RKO (cell line): ENCODE measurements around the gene AGXT.
A peak's percentile ranks its signal among the peaks of the same experiment; 100 is the strongest.

Experiments
- DNase-seq: peaks from one replicate; pipeline ENCODE4 v3.0.0-alpha.2; 2016; ENCODE audit warnings: low spot score

Gene AGXT

GRCh38 chr2:240868286-240869108 is at the start of gene AGXT:
Gene AGXT, plus strand, starts transcription at chr2:240868824. Its CDS starts 42 bp downstream, at chr2:240868866.
- DNase-seq: no peak

GRCh38 chr2:240819126-240819857 is 49.3 kb upstream of the AGXT start:
- DNase-seq: no peak

GRCh38 chr2:240819858-240820606 is 48.6 kb upstream of the AGXT start, which contains the start of gene KIF1A:
Gene KIF1A, minus strand, starts transcription at chr2:240820219. Its CDS starts 22,467 bp downstream, at chr2:240797752.
- DNase-seq: no peak

GRCh38 chr2:240820607-240821428 is 47.8 kb upstream of the AGXT start:
- no peak for DNase-seq

- no peak for DNase-seq
Observed at GRCh38 chr2:240821429-240821778, 47.2 kb upstream of the AGXT start.

GRCh38 chr2:240822280-240822847 is 46.3 kb upstream of the AGXT start:
- DNase-seq: no peak

GRCh38 chr2:240823449-240824336 is 44.9 kb upstream of the AGXT start:
- DNase-seq: no peak

GRCh38 chr2:240825476-240825875 is 43.1 kb upstream of the AGXT start:
- no peak for DNase-seq

- no peak for DNase-seq
Observed at GRCh38 chr2:240831594-240832204, 36.9 kb upstream of the AGXT start.

GRCh38 chr2:240832205-240832727 is 36.4 kb upstream of the AGXT start:
- DNase-seq: no peak

GRCh38 chr2:240832921-240833494 is 35.6 kb upstream of the AGXT start:
- no peak for DNase-seq

GRCh38 chr2:240833724-240834285 is 34.8 kb upstream of the AGXT start:
- DNase-seq: no peak

GRCh38 chr2:240834377-240834975 is 34.1 kb upstream of the AGXT start:
- no peak for DNase-seq

GRCh38 chr2:240835528-240835927 is 33.1 kb upstream of the AGXT start:
- no peak for DNase-seq

- DNase-seq: peak; percentile 34
Observed at GRCh38 chr2:240836781-240837467, 31.7 kb upstream of the AGXT start.

GRCh38 chr2:240837621-240838020 is 31.0 kb upstream of the AGXT start:
- DNase-seq: no peak

GRCh38 chr2:240839152-240840143 is 29.2 kb upstream of the AGXT start:
- DNase-seq: no peak
